HG03575 (cell line): ENCODE measurements around the gene ZBTB7A.
"Not testable (repeated sequence)": the region's sequence is repeated elsewhere in the genome, so short reads cannot be mapped to it uniquely, and the experiment has no call there.

Source experiments
- ATAC-seq: cut with Tn5 transposase; IDR thresholded peaks from one replicate; pipeline ENCODE4 v1.9.1; 2021; ENCODE audit not compliant: unreplicated experiment, insufficient number of reproducible peaks, low FRiP score; ENCODE audit errors: extremely low read depth

ZBTB7A gene

DNA sequence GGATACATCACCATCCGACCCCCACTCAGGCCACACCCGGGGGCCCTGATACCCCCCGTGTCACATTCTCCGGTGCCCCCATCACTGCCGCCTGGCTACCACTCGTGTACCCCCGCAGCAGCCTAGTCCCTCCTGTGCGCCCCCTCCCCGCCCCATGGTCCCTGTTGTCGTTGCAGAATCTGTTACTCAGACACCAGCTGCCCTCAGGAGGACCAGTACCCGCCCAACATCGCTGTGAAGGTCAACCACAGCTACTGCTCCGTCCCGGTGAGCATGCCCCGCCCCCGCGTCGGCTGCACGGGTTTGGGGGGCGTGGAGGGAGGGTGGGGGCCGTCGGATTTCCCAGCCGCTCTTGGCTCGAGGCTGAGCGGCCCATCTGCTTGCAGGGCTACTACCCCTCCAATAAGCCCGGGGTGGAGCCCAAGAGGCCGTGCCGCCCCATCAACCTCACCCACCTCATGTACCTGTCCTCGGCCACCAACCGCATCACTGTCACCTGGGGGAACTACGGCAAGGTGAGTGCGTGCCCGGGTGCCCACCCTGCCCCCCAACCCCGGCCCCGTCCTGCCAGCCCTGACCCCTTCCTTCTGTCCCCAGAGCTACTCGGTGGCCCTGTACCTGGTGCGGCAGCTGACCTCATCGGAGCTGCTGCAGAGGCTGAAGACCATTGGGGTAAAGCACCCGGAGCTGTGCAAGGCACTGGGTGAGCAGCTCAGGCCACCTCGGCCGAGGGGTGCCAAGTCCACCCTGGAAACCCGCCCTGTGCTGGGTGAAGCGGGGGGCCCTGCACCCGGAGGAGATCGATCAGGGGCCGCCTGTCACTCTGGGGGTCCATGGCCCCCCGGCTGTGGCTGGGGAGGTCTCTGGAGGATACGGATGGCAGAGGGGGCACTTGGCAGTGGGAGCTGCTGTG lies 38.1 kb downstream of the ZBTB7A start:
- no peak for ATAC-seq

DNA sequence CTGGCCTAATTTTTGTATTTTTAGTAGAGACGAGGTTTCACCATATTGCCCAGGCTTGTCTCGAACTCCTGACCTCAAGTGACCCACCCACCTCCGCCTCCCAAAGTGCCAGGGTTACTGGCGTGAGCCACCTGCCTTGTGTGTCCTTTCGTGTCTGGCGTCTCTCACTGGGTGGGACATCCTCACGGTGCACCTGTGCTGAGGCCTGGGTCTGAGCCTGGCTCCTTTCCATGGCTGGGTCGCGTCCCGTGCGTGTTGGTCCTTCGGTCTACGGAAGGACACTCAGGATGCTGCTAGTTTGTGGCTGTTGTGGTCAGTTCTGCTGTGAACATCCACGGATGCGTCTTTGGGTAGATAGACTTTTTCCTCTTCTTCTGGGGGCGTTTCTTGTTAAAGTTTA lies 39.6 kb downstream of the ZBTB7A start:
- no peak for ATAC-seq

DNA sequence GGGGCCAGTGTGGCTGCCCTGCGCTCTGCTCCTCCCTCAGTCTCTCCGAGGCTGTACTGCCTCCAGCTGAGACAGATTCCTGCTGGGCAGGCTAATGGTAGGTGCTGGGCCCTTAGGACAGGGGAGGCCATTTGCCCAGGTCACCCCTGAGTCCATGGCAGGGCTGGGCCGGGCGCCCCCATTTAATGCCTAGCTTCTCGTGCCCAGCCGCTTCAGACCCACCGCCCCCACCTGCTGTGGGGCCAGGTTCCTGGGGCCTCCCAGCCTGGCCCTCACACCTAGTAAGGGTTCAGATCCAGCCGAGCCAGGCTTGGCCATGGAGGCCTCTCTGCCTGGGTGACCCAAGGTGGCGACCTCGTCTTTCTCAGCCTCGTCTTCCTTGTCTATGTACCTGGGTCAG lies 41.4 kb downstream of the ZBTB7A start:
- ATAC-seq: no peak

DNA sequence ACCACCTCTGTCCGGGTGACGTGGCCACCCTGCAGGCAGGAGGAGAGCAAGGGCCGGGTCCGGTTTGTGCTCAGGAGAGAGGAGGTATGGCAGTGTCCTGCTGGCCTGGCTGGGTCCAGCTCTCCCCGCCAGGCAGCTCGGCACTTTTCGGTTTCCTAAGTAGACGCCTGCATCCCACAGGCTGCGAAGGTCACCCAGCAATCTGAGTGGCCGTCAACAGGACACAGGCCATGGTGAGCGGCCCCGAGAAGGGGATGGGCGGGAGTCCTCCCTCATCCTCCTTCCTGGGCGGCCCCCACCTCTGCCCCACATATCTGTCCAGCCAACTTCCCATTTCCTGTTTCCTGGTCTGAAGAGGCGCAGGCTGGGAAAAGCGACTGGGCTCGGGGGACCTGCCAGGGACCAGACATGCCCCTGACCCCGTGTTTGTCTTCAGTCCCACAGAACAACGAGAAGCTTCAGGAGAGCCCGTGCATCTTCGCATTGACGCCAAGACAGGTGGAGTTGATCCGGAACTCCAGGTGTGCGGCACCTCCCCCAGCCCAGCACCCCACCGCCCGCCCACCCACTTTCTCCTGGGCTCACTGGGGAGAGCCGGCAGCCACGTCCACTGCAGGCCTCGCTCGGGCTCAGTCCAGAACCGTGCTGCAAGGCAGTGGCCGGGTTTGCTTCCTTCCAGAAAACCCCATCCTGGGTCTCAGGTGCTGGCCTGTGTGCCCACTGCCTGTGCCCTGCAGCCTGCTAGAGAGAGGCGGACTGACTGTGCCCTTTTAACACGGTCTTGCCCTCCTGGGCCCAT lies 42.9 kb downstream of the ZBTB7A start:
- no peak for ATAC-seq

DNA sequence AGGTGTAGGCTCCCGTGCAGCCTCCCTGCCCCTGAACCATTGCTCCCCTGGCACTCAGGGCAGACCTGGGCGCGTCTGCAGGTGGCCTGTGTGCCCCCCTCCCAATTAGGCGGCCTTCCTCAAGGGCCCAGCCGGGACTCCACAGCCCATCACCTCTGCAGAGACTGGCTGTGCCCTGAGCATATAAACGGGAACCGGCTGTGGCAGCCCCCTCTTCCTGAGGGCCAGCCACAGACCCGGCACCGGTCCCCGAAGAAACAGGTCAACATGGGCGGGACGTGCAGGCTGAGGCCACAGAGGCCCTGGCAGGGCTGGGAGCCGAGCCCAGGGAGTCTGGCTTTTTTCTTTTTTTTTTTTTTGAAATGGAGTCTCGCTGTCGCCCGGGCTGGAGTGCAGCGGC lies 47.1 kb downstream of the ZBTB7A start:
- ATAC-seq: no peak

DNA sequence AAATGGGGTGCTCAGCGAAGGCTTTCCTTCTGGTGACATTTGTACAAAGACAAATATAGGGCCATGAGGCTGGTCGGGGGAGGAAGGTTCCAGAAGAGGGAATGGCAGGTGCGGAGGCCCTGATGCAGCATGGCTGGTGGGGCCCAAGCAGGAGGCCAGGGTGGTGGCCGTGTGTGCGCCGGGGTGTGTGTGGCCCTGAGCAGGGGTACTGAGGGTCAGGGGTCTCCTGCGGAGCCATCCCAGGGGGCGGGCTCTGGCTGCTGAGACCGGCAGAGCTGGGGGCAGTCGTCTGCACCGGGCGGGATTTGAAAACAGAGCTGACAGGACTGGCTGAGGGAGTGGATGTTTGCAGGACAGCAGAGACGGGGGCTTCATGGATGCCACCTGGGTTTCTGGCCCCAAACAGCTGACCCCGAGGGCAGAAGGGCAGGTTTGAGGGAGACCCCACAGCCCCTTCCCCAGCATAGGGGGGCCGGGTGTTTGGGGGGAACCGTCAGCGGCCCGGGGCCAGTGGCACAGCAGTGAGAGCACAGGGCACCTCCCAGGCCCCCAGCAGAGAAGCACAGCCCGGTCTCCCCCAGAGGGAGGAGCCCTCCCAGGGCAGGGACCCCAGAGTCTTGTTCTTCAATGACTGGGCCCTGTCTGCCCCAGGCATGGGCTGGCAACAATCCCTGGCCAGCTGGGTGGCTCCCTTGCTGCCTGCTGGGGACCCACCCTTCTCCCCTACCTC lies 47.8 kb downstream of the ZBTB7A start:
- no peak for ATAC-seq

DNA sequence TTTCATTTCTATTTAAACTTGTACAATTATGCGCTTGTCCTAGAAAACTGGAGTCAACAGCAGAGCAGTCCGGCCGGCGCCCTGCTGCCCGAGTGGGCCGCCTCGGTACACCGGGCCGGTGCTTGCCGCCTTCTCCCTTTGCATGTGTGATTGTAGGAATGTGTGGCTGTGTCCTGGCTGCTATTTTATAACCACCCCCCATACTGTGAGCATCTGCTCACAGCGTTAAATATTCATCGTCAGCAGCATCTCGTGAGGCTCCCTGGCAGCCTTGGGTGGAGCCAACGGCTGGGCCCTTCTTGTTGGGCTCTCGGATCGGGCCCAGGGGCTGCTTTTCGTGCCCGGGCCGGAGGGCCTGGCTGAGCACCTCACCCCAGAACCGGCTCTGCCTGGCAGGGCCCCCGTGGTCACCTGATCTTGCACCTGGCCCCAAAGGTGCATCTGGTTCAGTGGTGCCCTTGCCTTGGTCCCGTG lies 48.5 kb downstream of the ZBTB7A start:
- ATAC-seq: no peak

DNA sequence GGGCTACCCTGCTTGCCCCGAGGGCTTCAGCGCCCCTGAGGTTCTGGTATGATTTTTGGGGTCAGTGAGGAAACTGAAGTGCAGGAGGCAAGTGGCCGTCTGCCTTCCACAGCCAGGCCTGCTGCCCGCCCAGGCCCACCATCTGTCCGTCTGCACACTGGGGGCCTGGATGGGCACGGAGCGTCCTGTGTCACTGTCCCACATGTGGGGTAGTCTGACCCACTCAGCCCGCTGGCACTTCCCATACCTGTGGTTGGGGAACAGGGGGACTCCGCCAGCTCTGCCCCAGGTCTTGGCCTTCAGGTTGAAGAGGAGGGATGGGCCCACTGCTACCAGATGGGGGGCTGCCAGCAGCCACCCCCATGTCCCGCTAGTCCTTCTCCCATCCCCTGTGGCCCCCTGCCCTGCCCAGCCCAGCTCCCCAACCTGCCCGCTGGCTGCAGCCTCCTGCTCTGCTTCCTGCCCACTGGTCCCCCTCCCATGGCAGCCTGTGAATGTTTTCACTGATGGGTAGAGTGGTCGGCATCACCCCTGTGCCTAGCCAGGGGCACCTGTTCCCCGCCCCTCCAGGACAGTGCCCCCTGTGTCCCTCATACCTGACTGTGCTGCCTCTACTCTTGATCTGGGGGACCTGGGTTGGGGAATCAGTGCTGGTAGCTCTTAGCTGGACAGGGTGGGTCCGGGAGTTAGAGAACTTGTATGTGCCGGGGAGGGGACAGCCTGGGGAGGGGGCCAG lies 49.6 kb downstream of the ZBTB7A start:
- ATAC-seq: no peak

DNA sequence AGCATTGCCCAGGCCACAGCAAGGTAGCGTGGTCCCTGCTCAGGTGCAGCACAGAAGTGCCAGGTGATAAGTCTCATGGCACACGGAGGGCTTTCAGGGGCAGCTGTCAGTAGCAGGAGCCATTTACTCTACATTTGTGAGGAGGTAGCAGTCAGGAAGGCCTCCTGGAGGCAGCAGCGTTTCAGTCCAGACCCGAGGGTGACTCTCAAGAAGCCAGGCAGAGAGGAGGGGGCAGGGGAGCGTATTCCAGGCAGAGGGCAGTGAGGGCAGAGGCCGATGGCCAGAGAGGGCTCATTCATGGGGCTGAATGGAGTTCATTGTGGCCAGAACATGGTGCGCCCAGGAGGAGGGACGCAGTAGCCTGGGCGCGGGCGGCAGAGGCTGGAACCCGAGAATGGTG lies 50.2 kb downstream of the ZBTB7A start:
- ATAC-seq: no peak

DNA sequence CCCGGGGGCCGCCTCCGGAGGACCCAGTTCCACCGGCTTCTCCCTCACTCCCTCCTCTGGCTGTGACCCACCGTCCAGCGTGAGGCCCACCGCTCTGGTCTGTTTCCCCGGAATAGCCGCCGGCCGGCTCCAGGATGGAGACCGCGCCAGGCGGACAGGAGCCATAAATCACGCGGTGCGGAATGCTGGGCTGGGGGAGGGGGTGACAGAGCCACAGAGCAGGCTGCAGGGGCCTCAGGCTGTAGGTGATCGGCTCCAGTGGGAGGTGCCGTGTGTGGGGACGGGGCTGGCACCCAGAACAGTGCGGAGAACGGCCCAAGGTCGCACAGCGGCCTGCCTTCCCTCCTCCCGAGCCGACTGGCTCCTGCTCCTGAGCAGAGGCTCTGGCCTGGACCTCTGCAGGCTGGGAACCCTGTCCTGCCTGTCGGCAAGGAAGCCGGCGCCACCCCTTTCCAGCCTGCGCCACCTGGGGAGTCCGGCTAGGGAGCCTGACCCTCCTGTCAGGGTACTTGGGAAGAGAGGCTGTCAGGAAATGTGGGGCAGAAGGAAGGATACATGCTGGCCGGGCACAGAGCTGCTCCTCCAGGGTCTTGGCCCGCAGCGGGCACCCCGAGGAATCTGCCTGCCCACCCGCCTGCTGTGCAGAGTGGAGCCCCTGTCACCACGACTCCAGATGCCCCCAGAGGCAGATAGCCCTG lies 50.8 kb downstream of the ZBTB7A start:
- ATAC-seq: no peak

DNA sequence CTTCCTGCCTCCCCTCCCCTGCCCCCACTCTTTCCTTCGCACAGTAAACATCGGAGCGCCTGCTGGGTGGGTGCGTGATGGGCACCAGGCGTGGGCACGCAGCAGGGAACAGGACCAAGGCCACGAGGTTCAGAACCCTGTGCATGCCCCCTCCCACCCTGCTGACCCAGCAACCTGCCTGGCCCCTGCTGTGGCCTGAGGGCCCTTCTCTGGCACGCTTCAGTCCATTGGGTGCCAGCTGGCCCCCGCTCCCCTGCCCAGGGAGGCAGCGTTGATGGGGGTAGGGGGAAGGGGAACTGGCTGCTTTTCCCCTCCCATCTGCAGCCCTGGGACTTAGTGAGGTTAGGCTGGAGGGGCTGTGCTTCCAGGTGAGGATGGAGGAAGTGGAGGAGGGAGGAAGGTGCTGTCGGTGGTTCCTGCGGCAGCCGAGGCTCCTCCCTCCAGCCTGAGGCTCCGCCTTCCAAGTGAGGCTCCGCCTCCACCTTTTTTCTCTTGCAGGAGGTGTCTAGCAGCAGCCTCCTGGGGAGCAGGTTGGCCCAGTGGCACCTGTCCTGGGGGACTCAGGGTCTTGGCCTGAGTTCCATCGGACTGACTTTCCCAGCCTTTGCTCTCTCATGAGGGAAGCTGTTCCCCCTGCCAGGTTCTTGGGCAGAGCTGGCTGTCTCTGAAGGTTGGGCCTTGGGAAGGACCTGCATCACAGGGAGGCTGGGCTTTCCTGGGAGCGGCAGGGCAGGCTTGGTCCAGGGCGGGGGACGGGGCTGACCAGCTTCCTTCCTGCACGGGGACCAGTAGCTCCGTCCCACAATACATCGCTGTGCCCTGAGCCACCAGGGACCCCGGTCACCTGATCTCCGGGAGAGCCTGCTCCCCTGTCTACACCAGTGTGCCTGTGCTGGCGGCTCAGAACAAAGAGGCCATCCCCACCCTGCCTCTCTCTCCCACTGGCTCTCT lies 51.9 kb downstream of the ZBTB7A start:
- ATAC-seq: no peak

DNA sequence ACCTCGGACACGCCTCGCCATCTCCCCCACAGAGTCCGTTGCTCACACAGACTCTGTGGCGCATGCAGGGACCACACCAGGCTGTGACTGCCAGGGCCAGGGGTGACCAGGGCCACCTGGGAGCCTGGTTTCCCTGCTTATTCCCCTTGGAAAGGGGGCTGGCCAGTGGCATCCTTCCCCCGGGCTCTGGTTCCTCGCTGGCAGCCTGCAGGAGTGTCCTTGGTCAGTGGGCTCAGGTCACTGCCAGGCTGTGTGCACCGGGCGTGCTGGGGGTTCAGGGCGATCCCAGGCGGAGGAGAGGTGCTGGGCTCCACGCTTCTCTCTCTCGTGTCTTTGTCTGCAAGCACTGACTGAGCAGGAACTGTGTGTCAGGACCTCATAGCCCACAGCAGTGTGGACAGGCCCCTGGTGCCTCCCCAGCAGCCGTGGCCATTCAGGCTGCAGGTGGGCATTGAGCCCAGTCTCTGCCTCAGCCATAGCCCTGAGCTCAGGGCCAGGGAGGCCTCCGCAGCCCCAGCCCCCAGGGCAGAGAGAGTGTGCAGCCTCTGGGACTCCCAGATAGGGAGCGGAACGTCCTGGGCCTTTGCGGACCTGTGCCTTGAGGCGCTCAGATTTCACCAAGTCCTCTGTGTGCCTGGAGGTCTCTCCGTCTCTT lies 52.7 kb downstream of the ZBTB7A start:
- no peak for ATAC-seq

DNA sequence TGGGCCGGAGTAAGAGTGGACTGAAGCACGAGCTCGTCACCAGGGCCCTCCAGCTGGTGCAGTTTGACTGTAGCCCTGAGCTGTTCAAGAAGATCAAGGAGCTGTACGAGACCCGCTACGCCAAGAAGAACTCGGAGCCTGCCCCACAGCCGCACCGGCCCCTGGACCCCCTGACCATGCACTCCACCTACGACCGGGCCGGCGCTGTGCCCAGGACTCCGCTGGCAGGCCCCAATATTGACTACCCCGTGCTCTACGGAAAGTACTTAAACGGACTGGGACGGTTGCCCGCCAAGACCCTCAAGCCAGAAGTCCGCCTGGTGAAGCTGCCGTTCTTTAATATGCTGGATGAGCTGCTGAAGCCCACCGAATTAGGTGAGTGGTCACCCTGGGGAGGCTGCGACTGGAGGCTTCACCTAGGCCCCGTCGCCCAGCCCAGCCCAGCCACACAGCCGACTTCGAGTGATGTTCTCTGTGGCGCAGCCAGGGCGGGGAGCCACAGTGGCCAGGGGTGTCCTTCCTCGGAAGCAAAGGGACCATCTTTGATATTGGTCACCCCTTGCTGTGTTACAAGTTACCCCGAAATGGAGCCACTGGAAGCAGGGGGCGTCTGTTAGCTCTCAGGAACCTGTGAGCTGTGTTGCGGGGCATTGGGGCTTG lies 53.6 kb downstream of the ZBTB7A start:
- ATAC-seq: no peak

DNA sequence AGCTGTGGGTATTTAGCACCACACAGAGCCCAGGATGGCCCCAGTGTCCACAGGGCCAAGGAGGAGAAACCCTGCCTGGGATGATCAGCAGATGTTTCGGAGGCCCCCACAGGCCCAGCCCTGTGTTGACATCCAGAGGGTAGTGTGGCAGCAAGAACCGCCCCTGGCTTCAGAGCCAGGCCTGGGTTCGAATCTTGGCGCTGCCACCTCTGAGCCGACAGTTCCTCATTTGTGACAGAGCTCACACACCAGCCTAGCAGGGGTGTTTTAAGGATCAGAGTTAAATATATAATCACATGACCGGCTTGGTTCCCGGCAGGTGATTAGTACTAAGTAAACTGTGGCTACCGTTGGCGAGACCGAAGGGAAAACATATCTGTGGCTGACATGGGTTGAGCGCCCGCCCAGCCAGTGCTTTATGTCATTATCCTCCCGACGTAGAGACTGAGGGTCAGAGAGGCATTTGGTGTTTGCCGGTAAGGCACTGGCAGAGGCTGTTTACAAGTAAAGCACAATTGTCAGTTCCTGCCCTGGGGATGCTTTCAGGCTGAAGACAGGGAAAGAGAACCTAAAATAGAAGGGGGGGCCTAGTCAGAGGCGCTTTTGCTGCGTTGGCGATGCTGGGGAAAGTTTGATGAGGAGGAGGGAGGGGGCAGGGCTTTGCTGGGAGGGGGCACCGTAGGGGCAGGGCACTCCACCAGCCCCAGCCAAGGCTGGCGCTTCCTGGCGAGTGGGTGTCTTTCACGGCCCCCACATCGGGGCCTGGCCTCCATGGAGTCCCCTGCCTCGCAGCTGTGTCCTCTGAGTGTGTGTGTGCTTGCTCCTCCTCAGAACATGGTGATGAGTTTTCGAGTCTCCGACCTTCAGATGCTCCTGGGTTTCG lies 54.4 kb downstream of the ZBTB7A start:
- ATAC-seq: no peak

DNA sequence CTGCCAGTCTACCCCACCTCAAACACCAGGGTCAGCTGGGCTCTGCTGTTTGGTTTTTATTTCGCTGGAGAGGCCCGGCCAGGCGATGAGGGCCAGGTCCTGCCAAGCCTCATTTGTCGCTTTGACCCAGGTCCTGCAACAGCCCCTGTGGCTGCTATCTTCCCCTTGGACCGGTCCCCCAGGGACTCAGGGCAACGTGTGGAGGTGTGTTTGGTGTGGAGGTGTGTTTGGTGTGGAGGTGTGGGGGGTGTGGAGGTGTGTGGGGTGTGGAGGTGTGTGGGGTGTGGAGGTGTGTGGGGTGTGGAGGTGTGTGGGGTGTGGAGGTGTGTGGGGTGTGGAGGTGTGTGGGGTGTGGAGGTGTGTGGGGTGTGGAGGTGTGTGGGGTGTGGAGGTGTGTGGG lies 55.3 kb downstream of the ZBTB7A start:
- not testable (repeated sequence) for ATAC-seq

DNA sequence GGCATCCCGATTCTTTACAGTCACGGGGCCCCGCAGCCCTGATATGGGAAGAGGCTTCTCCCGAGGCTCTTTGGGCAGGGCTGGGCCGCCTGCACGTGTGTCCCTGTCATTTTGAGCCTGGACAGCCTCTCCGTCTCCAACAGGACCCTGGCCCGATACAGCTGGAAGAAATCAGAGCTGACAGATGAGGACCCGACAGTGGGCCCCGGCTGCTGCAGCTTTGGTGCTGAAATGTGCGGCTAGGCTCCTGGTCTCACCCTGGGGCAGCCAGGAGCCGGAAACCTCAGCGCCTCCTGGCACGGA lies 55.9 kb downstream of the ZBTB7A start:
- ATAC-seq: no peak
